Caco-2 (cell line): ENCODE data around the gene UBAP2. TPM values are rescaled to one million over a fixed set of nuclear protein-coding genes. Genes with fewer than 3 reads are reported as not detected.
A peak's percentile ranks its signal among the peaks of the same experiment; 100 is the strongest.

Experiments
- Bru-seq: library from RNA; stranded (reverse); fragments of 400-500 nt; gene quantifications from one replicate; lab custom pipeline; 2021; lab: Mats Ljungman, UMichigan
- BruChase-seq, 2 experiments: library from RNA; stranded (reverse); fragments of 400-500 nt; gene quantifications; one replicate each; lab custom pipeline; 2021; lab: Mats Ljungman, UMichigan
- BruUV-seq: library from RNA; stranded (reverse); fragments of 400-500 nt; replicated peaks from 2 replicates; lab custom pipeline; 2021; lab: Mats Ljungman, UMichigan
- CTCF ChIA-PET: fragments of 300-600 bp; sonication (Branson Sonifier 250); formaldehyde crosslinking; loops from one replicate; lab custom pipeline; 2022; ENCODE audit warnings: antibody characterized with exemption; lab: Charles Lee
- POLR2A ChIA-PET: fragments of 300-600 bp; sonication (Branson Sonifier 250); formaldehyde crosslinking; loops from one replicate; lab custom pipeline; 2022; ENCODE audit warnings: antibody characterized with exemption; lab: Charles Lee
- DNase-seq, 2 experiments: peaks; one replicate each; pipeline versions ENCODE4 v3.0.0 to v3.0.0-alpha.2; 2020 to 2022
- H3K27me3 ChIP-seq: replicated peaks from 2 replicates; pipeline ENCODE4 v1.6.0; 2011; ENCODE audit warnings: low read length; ENCODE audit not compliant: control insufficient read depth, insufficient read depth
- H3K36me3 ChIP-seq: 2 replicates; pipeline ENCODE4 v1.5.1; 2011; ENCODE audit warnings: low read length; ENCODE audit not compliant: control insufficient read depth, insufficient read depth
- H3K4me1 ChIP-seq: fragments of 250-450 bp; sonication (Bioruptor Pico); 2 replicates; pipeline ENCODE4 v1.5.1; 2020; ENCODE audit warnings: mild to moderate bottlenecking
- H3K4me3 ChIP-seq: 2 replicates; pipeline ENCODE4 v1.5.1; 2011; ENCODE audit warnings: low read depth, mild to moderate bottlenecking, control low read depth, low read length
- H3K9me3 ChIP-seq: fragments of 250-450 bp; sonication (Bioruptor Pico); 2 replicates; pipeline ENCODE4 v1.5.1; 2020; ENCODE audit warnings: mild to moderate bottlenecking, moderate library complexity
- H3K27ac Mint-ChIP-seq: one replicate; pipeline ENCODE4 v1.8.0; 2022; ENCODE audit warnings: mixed read lengths; ENCODE audit not compliant: unreplicated experiment
- H3K27me3 Mint-ChIP-seq: one replicate; pipeline ENCODE4 v1.8.0; 2022; ENCODE audit warnings: mixed read lengths; ENCODE audit not compliant: insufficient read depth, unreplicated experiment
- H3K36me3 Mint-ChIP-seq: one replicate; pipeline ENCODE4 v1.8.0; 2022; ENCODE audit warnings: mild to moderate bottlenecking, mixed read lengths; ENCODE audit not compliant: insufficient read depth, unreplicated experiment
- H3K4me1 Mint-ChIP-seq: one replicate; pipeline ENCODE4 v1.8.0; 2022; ENCODE audit warnings: low read depth, mixed read lengths; ENCODE audit not compliant: unreplicated experiment
- H3K4me3 Mint-ChIP-seq: one replicate; pipeline ENCODE4 v1.8.0; 2022; ENCODE audit warnings: mild to moderate bottlenecking, moderate library complexity, mixed read lengths; ENCODE audit not compliant: unreplicated experiment
- H3K9me3 Mint-ChIP-seq: one replicate; pipeline ENCODE4 v1.8.0; 2022; ENCODE audit warnings: mixed read lengths; ENCODE audit not compliant: unreplicated experiment
- CTCF ChIP-seq, 2 experiments: fragments of 200-600 bp in 1 of 2; IDR thresholded peaks; 1 replicate in 1 of 2; 2 replicates in 1 of 2; pipeline versions ENCODE4 v1.5.1 to v1.8.0; 2011 to 2022; ENCODE audit warnings: antibody characterized with exemption in 1 of 2, control low read depth in 1 of 2, inconsistent platforms in 1 of 2, low read depth in 1 of 2, low read length in 1 of 2, mild to moderate bottlenecking in 1 of 2, moderate library complexity in 1 of 2; ENCODE audit not compliant: insufficient read depth in 1 of 2, severe bottlenecking in 1 of 2, unreplicated experiment in 1 of 2
- intact Hi-C: fragments of 100-400 bp; cut with micrococcal nuclease; formaldehyde crosslinking; loops from one replicate; pipeline ENCODE4 v1.10.0; 2022; ENCODE audit not compliant: unreplicated experiment
- long read RNA-seq: library from polyadenylated mRNA; stranded (forward); transcript quantifications from one replicate; pipeline ENCODE4 v2.0.0, GENCODE V29; 2022
- total RNA-seq: library from RNA; stranded (reverse); gene quantifications from 2 replicates; pipeline ENCODE4 v1.2.3, GENCODE V29; 2022

The UBAP2 gene, protein sequence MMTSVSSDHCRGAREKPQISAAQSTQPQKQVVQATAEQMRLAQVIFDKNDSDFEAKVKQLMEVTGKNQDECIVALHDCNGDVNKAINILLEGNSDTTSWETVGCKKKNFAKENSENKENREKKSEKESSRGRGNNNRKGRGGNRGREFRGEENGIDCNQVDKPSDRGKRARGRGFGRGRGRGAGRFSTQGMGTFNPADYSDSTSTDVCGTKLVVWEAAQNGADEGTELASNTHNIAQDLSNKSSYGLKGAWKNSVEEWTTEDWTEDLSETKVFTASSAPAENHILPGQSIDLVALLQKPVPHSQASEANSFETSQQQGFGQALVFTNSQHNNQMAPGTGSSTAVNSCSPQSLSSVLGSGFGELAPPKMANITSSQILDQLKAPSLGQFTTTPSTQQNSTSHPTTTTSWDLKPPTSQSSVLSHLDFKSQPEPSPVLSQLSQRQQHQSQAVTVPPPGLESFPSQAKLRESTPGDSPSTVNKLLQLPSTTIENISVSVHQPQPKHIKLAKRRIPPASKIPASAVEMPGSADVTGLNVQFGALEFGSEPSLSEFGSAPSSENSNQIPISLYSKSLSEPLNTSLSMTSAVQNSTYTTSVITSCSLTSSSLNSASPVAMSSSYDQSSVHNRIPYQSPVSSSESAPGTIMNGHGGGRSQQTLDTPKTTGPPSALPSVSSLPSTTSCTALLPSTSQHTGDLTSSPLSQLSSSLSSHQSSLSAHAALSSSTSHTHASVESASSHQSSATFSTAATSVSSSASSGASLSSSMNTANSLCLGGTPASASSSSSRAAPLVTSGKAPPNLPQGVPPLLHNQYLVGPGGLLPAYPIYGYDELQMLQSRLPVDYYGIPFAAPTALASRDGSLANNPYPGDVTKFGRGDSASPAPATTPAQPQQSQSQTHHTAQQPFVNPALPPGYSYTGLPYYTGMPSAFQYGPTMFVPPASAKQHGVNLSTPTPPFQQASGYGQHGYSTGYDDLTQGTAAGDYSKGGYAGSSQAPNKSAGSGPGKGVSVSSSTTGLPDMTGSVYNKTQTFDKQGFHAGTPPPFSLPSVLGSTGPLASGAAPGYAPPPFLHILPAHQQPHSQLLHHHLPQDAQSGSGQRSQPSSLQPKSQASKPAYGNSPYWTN
- total RNA-seq, result 87.5 and 96.2 TPM in 2 replicates
- Bru-seq, nascent RNA, result percentile 90 among the genes with signal in this experiment
- BruChase-seq, experiment 1, labeled RNA remaining after a 2-hour chase, result percentile 88 among the genes with signal in this experiment
- percentile 88 among the genes with signal in this experiment for BruChase-seq, experiment 2, labeled RNA remaining after a 6-hour chase
- long read RNA-seq, full-length matches to known transcripts, result 21 of 59 reads
- long read RNA-seq, partial matches to known transcripts, result 12 of 59 reads
- long read RNA-seq, other reads (novel, unspliced or antisense), result 26 of 59 reads

GRCh38 chr9:34048727-34049629, at the start of gene UBAP2:
Gene UBAP2 (minus strand): TSS chr9:34048887. CDS start chr9:34017148, 31,739 bp downstream.
- Mint-ChIP-seq H3K4me3 (peak within 1 kb of the TSS; percentile 100), H3K27me3 (no peaks in the 10 kb centered on the region), H3K27ac (peak within 1 kb of the TSS; percentile 100), H3K4me1 (peaks cover 17% of the 10 kb centered on the region), H3K36me3 (peaks cover 56% of the 10 kb centered on the region), H3K9me3 (no peaks in the 10 kb centered on the region)
- TF ChIP-seq CTCF (IDR thresholded peaks at IDR 0.05; ENCODE audit: insufficient read depth in 1 of 2, low read depth in 1 of 2, low read length in 1 of 2, severe bottlenecking in 1 of 2, unreplicated experiment in 1 of 2), result no peak
- Histone ChIP-seq H3K36me3 (no peaks in the 10 kb centered on the region), H3K9me3 (no peaks in the 10 kb centered on the region), H3K4me1 (peaks cover 18% of the 10 kb centered on the region), H3K27me3 (no peaks in the 10 kb centered on the region), H3K4me3 (peak within 1 kb of the TSS; percentile 99)
- no TSS peak for BruUV-seq
- CTCF ChIA-PET, result interaction anchor here (0.5 to 3.1 kb wide), 3 partner anchors 15 to 24 kb away, joined by 3 to 46 read pairs (median 3); no protein-coding TSS in a partner anchor
- POLR2A ChIA-PET, result interaction anchor here (0.5 to 3.8 kb wide), 10 partner anchors 11 to 1998 kb away, joined by 3 to 68 read pairs (median 3); partner anchors contain the start of gene UBAP1
- intact Hi-C loops, result loop anchor here (1.0 to 5.0 kb wide), 3 partner anchors 14 to 328 kb away; partner anchors contain the start of gene MYORG
- DNase-seq, result peak; percentile 96 to 99

- no peaks in the 10 kb centered on the region for H3K9me3 Mint-ChIP-seq
- no peak for TF ChIP-seq CTCF (IDR thresholded peaks at IDR 0.05; ENCODE audit: insufficient read depth in 1 of 2, low read depth in 1 of 2, low read length in 1 of 2, severe bottlenecking in 1 of 2, unreplicated experiment in 1 of 2)
- intact Hi-C loops, result no loop called here
- H3K36me3 Mint-ChIP-seq, result peaks cover 62% of the 10 kb centered on the region
- H3K4me3 Mint-ChIP-seq, result no peak overlapping the region
- no peaks in the 10 kb centered on the region for H3K27me3 Mint-ChIP-seq
- no peaks in the 10 kb centered on the region for H3K9me3 ChIP-seq
- no peak overlapping the region for H3K4me3 ChIP-seq
- ChIA-PET POLR2A (no interaction called here), CTCF (no interaction called here)
- H3K4me1 ChIP-seq, result no peaks in the 10 kb centered on the region
- no peaks in the 10 kb centered on the region for H3K4me1 Mint-ChIP-seq
- no peak overlapping the region for H3K27ac Mint-ChIP-seq
- BruUV-seq, result no TSS peak
- peaks cover 2% of the 10 kb centered on the region; the same call in 1 of the 2 replicates for H3K36me3 ChIP-seq
- DNase-seq, result no peak
- no peaks in the 10 kb centered on the region for H3K27me3 ChIP-seq
Measured at GRCh38 chr9:34098307-34098706, 49.6 kb upstream of the UBAP2 start.
